Left kidney (tissue), 2 donors: Measurements from ENCODE around the gene TAS2R31. TPM values are rescaled to one million over a fixed set of nuclear protein-coding genes. Genes with fewer than 3 reads are reported as not detected.

Experiments used
- DNase-seq: peaks from one replicate; pipeline ENCODE4 v3.0.0-alpha.2; 2013
- polyA plus RNA-seq: library from polyadenylated mRNA; unstranded; fragments of 120-200 nt; gene quantifications from one replicate; pipeline ENCODE4 v1.2.1, GENCODE V29; 2013; ENCODE audit not compliant: insufficient read length

Gene TAS2R31
- polyA plus RNA-seq, 1 donor = 2.2 TPM

DNA sequence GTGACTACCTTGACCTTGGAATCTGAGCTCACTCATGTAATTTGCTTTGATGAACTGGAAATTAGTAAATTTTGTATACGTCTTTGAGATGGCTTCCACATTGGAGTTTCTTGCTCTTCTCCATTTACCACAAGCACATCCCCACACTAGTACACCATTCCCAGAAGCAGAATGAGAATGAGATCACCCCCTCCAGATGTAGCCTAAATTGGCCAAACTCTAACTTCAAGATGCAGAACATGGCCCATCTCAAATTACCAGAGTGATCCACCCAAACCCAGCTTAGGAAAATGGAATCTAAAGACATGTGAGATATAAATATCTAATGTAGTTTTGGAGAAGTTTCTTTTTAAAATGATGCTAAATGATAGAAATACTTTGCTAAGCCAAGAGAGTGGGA is 23.6 kb downstream of the TAS2R31 start:
- no peak for DNase-seq

DNA sequence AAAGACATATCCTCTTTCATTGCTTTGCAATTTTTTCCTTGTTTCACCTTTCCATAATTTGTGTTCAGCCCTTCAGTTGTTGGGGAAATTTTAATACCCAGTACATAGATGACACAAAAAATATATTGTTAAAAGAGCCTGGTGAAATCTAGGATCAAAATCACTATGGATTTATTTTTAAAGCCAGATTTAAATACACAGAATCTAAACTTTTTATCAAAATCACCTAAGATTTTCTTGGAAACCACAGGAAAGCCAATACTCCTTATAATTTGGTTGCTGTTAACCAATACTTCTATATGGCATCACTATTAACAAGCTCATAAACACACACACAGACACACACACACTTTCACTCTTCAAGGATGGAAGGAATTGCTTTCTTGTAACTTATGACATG is 33.0 kb downstream of the TAS2R31 start, which contains the start of gene TAS2R20:
Gene TAS2R20 (minus strand): TSS at position 101 of the 400 bp plus-strand sequence. CDS start 429 bp downstream, outside the sequence.
- no peak for DNase-seq

DNA sequence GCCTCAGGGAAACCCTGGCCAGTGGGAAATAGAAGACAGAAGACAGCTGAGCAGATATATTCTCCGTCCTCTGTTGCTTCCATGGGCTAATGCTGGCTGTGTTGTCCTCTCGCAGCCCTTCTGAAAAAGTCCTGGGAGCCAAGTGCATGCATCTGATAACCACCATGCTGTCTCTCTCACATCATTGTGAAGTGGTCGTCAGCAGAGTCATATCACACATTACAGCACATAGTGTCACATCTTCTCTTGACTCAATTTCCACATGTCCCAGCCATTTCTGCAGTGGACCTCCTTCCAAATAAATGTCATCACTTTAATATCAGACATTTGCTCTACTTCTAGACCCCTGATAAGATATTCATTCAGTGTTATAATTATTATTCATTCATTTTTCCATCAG is 36.9 kb downstream of the TAS2R31 start:
- DNase-seq = no peak

DNA sequence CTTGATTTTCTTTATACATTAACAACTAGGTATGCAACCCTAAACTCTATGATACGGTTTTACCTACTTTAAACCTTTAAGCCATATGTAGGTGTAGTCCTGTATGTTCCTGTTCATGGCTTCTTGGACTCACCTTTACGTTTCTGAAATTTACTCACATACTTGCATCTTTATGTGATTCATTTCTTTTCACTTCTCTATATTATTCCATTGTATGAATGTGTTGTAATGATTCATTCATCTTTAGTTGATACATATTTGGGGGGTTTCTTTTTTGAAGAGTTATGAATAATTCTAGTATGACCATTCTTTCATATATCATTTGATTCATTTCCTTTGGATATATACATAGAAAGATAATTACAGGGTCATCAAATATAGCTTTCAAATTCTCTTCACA is 42.1 kb downstream of the TAS2R31 start:
- no peak for DNase-seq

DNA sequence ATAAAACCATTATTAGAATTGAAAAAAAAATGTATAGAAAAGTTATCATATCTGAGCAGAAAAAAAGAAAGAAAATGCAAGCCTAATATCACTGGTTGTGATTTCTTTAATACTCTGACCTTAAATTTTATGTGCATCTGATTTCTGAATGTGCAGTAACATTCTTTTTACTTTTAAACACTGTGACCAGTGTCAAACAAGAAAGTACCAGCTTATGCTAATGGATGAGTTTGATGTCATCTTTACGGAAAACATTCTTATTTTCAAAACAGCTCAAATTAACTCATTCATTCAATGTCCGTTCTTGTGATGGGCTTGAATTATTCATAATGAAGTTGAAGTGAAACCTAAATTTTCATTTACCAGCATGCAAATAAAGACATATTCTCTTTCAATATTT is 44.4 kb downstream of the TAS2R31 start, which contains the start of gene TAS2R50:
Gene TAS2R50 (minus strand): TSS at position 101 of the 400 bp plus-strand sequence. CDS start 52 bp downstream, at position 49.
- no peak for DNase-seq

DNA sequence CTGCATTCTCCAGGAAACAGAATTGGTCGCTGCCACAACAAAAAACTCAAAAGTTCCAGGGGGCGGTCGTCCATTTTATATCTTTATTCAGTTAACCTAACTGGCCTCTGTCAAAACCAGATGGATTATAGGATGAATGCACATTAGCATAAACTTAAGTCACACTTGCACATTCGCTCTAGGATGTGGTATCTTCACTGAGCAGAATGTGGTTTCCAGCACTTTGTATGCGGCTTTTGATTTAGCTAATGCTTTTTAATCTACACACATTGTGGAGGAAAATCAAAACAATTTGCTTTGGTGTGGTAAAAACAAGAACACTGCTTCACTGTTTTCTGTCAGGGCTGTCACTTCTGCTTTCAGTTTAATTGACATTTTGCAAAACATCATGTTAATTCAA is 49.0 kb downstream of the TAS2R31 start:
- no peak for DNase-seq

Other genes with a start within 250 kb of the TAS2R31 start
- gene TAS2R7, start 228.8 kb downstream of the TAS2R31 start, polyA plus RNA-seq = not detected
- not detected for gene TAS2R8, start 224.1 kb downstream of the TAS2R31 start, polyA plus RNA-seq
- not detected for gene TAS2R9, start 221.2 kb downstream of the TAS2R31 start, polyA plus RNA-seq
- 4.4 TPM for gene TAS2R10, start 205.0 kb downstream of the TAS2R31 start, polyA plus RNA-seq
- 10.7 TPM for gene PRR4, start 181.9 kb downstream of the TAS2R31 start, polyA plus RNA-seq
- 14.6 TPM for gene PRH1, start 147.2 kb downstream of the TAS2R31 start, polyA plus RNA-seq
- gene TAS2R13, start 121.8 kb downstream of the TAS2R31 start, polyA plus RNA-seq = 0.12 TPM
- gene PRH2, start 102.2 kb downstream of the TAS2R31 start, polyA plus RNA-seq = 0.50 TPM
- 5.3 TPM for gene TAS2R14, start 92.1 kb downstream of the TAS2R31 start, polyA plus RNA-seq
- 0.18 TPM for gene TAS2R50, start 44.5 kb downstream of the TAS2R31 start, polyA plus RNA-seq
- gene TAS2R20, start 33.1 kb downstream of the TAS2R31 start, polyA plus RNA-seq = 3.2 TPM
- 1.9 TPM for gene TAS2R19, start 8.8 kb downstream of the TAS2R31 start, polyA plus RNA-seq
- not detected for gene TAS2R46, start 30.9 kb upstream of the TAS2R31 start, polyA plus RNA-seq
- 0.63 TPM for gene TAS2R43, start 60.9 kb upstream of the TAS2R31 start, polyA plus RNA-seq
- gene TAS2R30, start 103.2 kb upstream of the TAS2R31 start, polyA plus RNA-seq = 0.52 TPM
- gene SMIM10L1, start 139.8 kb upstream of the TAS2R31 start, polyA plus RNA-seq = 17.1 TPM
- not detected for gene TAS2R42, start 155.5 kb upstream of the TAS2R31 start, polyA plus RNA-seq
- not detected for gene PRB3, start 238.3 kb upstream of the TAS2R31 start, polyA plus RNA-seq